NT2/D1 (cell line): ENCODE results near the gene ACSF3.

Experiments used
- DNase-seq: peaks from one replicate; pipeline ENCODE4 v3.0.0-alpha.2; 2011; ENCODE audit warnings: low read depth, low spot score
- H3K27me3 ChIP-seq: 2 replicates; pipeline ENCODE4 v1.6.0; 2011; ENCODE audit warnings: mild to moderate bottlenecking; ENCODE audit not compliant: insufficient read length, insufficient read depth
- H3K36me3 ChIP-seq: 2 replicates; pipeline ENCODE4 v1.6.1; 2011; ENCODE audit warnings: mild to moderate bottlenecking, low read length, mixed read lengths; ENCODE audit not compliant: insufficient read depth, insufficient read length
- H3K4me1 ChIP-seq: 2 replicates; pipeline ENCODE4 v1.5.1; 2011; ENCODE audit not compliant: insufficient read depth, insufficient read length
- H3K4me3 ChIP-seq: 2 replicates; pipeline ENCODE4 v1.5.1; 2011; ENCODE audit warnings: low read depth; ENCODE audit not compliant: insufficient read length
- H3K9ac ChIP-seq: 2 replicates; pipeline ENCODE4 v1.6.0; 2011; ENCODE audit warnings: low read depth; ENCODE audit not compliant: insufficient read length
- H3K9me3 ChIP-seq: 2 replicates; pipeline ENCODE4 v1.5.1; 2011; ENCODE audit warnings: mild to moderate bottlenecking, low read length; ENCODE audit not compliant: insufficient read depth
- SUZ12 ChIP-seq: IDR thresholded peaks from 2 replicates; pipeline ENCODE4 v1.6.1; 2011; ENCODE audit not compliant: insufficient read length, insufficient read depth; ENCODE audit errors: extremely low read depth
- YY1 ChIP-seq: IDR thresholded peaks from 2 replicates; pipeline ENCODE4 v1.6.1; 2011; ENCODE audit not compliant: insufficient read length, insufficient read depth
- ZNF274 ChIP-seq: IDR thresholded peaks from 2 replicates; pipeline ENCODE4 v1.6.1; 2011; ENCODE audit warnings: mild to moderate bottlenecking, low read depth, low read length

The ACSF3 gene

GRCh38 chr16:89121691-89122321, 28.2 kb downstream of the ACSF3 start:
- TF ChIP-seq SUZ12 (no peak), ZNF274 (no peak), YY1 (no peak)
- H3K4me3 ChIP-seq, result no peak overlapping the region
- H3K27me3 ChIP-seq, result no peaks in the 10 kb centered on the region
- H3K9ac ChIP-seq, result no peak overlapping the region
- peaks cover 81% of the 10 kb centered on the region for H3K36me3 ChIP-seq
- DNase-seq, result no peak
- peaks cover 6% of the 10 kb centered on the region for H3K4me1 ChIP-seq
- 0 out of 2 replicates have a peak, but pooled peaks cover 5% of the 10 kb centered on the region for H3K9me3 ChIP-seq

GRCh38 chr16:89122322-89122851, 28.7 kb downstream of the ACSF3 start:
- Histone ChIP-seq H3K4me3 (no peak overlapping the region), H3K27me3 (no peaks in the 10 kb centered on the region), H3K9me3 (0 out of 2 replicates have a peak, but pooled peaks cover 5% of the 10 kb centered on the region), H3K4me1 (peaks cover 5% of the 10 kb centered on the region), H3K9ac (no peak overlapping the region), H3K36me3 (peaks cover 75% of the 10 kb centered on the region)
- TF ChIP-seq ZNF274 (no peak), SUZ12 (no peak), YY1 (no peak)
- DNase-seq, result no peak

GRCh38 chr16:89123001-89123830, 29.6 kb downstream of the ACSF3 start:
- Histone ChIP-seq H3K4me1 (peaks cover 4% of the 10 kb centered on the region), H3K9ac (no peak overlapping the region), H3K36me3 (peaks cover 67% of the 10 kb centered on the region), H3K9me3 (0 out of 2 replicates have a peak, but pooled peaks cover 5% of the 10 kb centered on the region), H3K27me3 (no peaks in the 10 kb centered on the region), H3K4me3 (no peak overlapping the region)
- no peak for TF ChIP-seq ZNF274
- TF ChIP-seq SUZ12, result no peak
- no peak for TF ChIP-seq YY1
- DNase-seq, result no peak

GRCh38 chr16:89123831-89124100, 30.1 kb downstream of the ACSF3 start:
- Histone ChIP-seq H3K9ac (no peak overlapping the region), H3K9me3 (peaks cover 7% of the 10 kb centered on the region; the same call in 1 of the 2 replicates), H3K4me1 (peaks cover 4% of the 10 kb centered on the region), H3K36me3 (peaks cover 66% of the 10 kb centered on the region), H3K4me3 (no peak overlapping the region), H3K27me3 (no peaks in the 10 kb centered on the region)
- no peak for DNase-seq
- TF ChIP-seq SUZ12 (no peak), ZNF274 (no peak), YY1 (no peak)

GRCh38 chr16:89129378-89129777, 35.7 kb downstream of the ACSF3 start:
- Histone ChIP-seq H3K9ac (no peak overlapping the region), H3K4me3 (no peak overlapping the region), H3K36me3 (peaks cover 49% of the 10 kb centered on the region), H3K9me3 (peaks cover 19% of the 10 kb centered on the region; the same call in 1 of the 2 replicates), H3K4me1 (peaks cover 10% of the 10 kb centered on the region), H3K27me3 (no peaks in the 10 kb centered on the region)
- TF ChIP-seq SUZ12, result no peak
- TF ChIP-seq YY1, result no peak
- TF ChIP-seq ZNF274, result no peak
- no peak for DNase-seq

- Histone ChIP-seq H3K4me3 (no peak overlapping the region), H3K27me3 (no peaks in the 10 kb centered on the region), H3K4me1 (peaks cover 13% of the 10 kb centered on the region), H3K36me3 (peaks cover 52% of the 10 kb centered on the region), H3K9ac (no peak overlapping the region), H3K9me3 (peaks cover 17% of the 10 kb centered on the region; the same call in 1 of the 2 replicates)
- DNase-seq, result no peak
- TF ChIP-seq SUZ12, result no peak
- TF ChIP-seq ZNF274, result no peak
- TF ChIP-seq YY1, result no peak
Observed at GRCh38 chr16:89130448-89130847, 36.8 kb downstream of the ACSF3 start.

DNA sequence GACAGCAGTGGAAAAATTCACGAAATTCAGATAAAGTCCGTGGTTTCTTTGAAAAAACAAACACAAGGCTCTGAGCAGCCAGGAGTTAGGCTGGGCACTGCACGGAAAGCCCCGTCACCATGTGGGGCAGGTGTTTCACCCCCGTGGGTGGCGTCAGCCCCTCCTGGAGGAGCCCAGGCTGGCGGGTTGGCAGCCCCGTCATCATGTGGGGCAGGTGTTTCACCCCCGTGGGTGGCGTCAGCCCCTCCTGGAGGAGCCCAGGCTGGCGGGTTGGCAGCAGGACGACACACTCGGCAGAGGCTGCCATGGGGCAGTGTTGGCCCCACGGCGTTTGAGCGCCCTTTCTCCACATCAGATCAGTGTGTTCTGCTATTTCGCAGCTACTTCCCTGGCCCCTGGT, 38.1 kb downstream of the ACSF3 start:
- Histone ChIP-seq H3K4me1 (peaks cover 13% of the 10 kb centered on the region), H3K4me3 (no peak overlapping the region), H3K27me3 (no peaks in the 10 kb centered on the region), H3K36me3 (peaks cover 57% of the 10 kb centered on the region), H3K9ac (no peak overlapping the region), H3K9me3 (peaks cover 15% of the 10 kb centered on the region; the same call in 1 of the 2 replicates)
- TF ChIP-seq YY1 (no peak), ZNF274 (no peak), SUZ12 (no peak)
- no peak for DNase-seq
